ENCODE results near the gene ACACB.

DNA sequence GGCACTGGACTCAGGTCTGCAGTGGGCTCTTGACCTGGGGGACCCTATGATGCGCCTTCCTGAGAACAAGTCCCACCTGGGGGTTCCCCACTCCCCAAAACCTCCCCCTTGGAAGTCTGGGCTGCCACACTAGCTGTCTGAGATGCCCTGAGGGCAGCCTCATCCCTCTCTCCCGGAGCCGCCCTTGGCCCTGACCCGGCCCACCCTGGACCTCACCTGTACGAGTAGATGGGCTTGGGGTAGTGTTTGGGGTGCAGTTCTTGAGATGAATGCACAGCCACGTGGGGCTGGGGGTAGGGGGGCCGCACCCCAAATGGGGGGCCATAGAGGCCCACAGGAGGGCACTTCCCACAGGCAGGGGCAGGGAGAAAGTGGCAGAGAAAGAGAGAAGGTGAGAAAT lies 170.8 kb downstream of the ACACB start:
- no peak for TF ChIP-seq POLR2AphosphoS5 (IDR thresholded peaks at IDR 0.05; ENCODE audit: borderline replicate concordance, low read depth, low read length)
- TF ChIP-seq EZH2 (IDR thresholded peaks at IDR 0.05) = no peak
- no peak for TF ChIP-seq FOXP2 (optimal IDR thresholded peaks at IDR 0.05; ENCODE audit: control extremely low read depth, extremely low read length, insufficient read depth)
